Smooth muscle cell (in vitro differentiated cells): Measurements from ENCODE around the gene LGALS3BP. TPM values are rescaled to one million over a fixed set of nuclear protein-coding genes. Genes with fewer than 3 reads are reported as not detected.

Experiments used
- DNase-seq: peaks from one replicate; lab custom pipeline; 2025; ENCODE audit not compliant: unreplicated experiment; lab: John Stamatoyannopoulos, UW
- H2AFZ ChIP-seq: fragments of 200-600 bp; sonication (generic); 2 replicates; pipeline ENCODE4 v1.6.0; 2016; ENCODE audit warnings: antibody characterized with exemption, low read depth, mild to moderate bottlenecking
- H3F3A ChIP-seq: fragments of 200-600 bp; sonication (generic); 2 replicates; pipeline ENCODE4 v1.6.0; 2017; ENCODE audit warnings: antibody characterized with exemption, low read depth
- H3K27ac ChIP-seq: fragments of 200-600 bp; sonication (generic); 2 replicates; pipeline ENCODE4 v1.5.1; 2016; ENCODE audit warnings: low read depth, mild to moderate bottlenecking
- H3K27me3 ChIP-seq: fragments of 200-600 bp; sonication (generic); 2 replicates; pipeline ENCODE4 v1.6.1; 2016; ENCODE audit warnings: low read depth, mild to moderate bottlenecking
- H3K36me3 ChIP-seq: fragments of 200-600 bp; sonication (generic); 2 replicates; pipeline ENCODE4 v1.5.1; 2016; ENCODE audit warnings: low read depth
- H3K4me1 ChIP-seq: fragments of 200-600 bp; sonication (generic); 2 replicates; pipeline ENCODE4 v1.5.1; 2016; ENCODE audit warnings: low read depth
- H3K4me2 ChIP-seq: fragments of 200-600 bp; sonication (generic); 2 replicates; pipeline ENCODE4 v1.6.0; 2016; ENCODE audit warnings: mild to moderate bottlenecking
- H3K4me3 ChIP-seq: fragments of 200-600 bp; sonication (generic); 2 replicates; pipeline ENCODE4 v1.5.1; 2016; ENCODE audit warnings: mild to moderate bottlenecking
- H3K79me2 ChIP-seq: fragments of 200-600 bp; sonication (generic); 2 replicates; pipeline ENCODE4 v1.6.0; 2016; ENCODE audit warnings: low read depth, mild to moderate bottlenecking
- H3K9ac ChIP-seq: fragments of 200-600 bp; sonication (generic); 2 replicates; pipeline ENCODE4 v1.6.0; 2016; ENCODE audit warnings: low read depth
- H3K9me3 ChIP-seq: fragments of 200-600 bp; sonication (generic); replicated peaks from 2 replicates; pipeline ENCODE4 v1.5.1; 2016; ENCODE audit warnings: low read depth
- H4K20me1 ChIP-seq: fragments of 200-600 bp; sonication (generic); 2 replicates; pipeline ENCODE4 v1.6.0; 2016; ENCODE audit warnings: low read depth
- WGBS: methylation state at CpG from one replicate; pipeline ENCODE4 v1.1.7; 2016; ENCODE audit warnings: low lambda C conversion rate; 5-methylcytosine and 5-hydroxymethylcytosine counted together
- polyA plus RNA-seq: library from polyadenylated mRNA; unstranded; fragments of >200 nt; fragmentation: Nextera tagmentation; extraction: Ambion mirVana; gene quantifications from 2 replicates; pipeline ENCODE4 v1.2.1, GENCODE V29; 2016
- total RNA-seq: library from RNA; depleted of rRNA; stranded (reverse); fragments of >200 nt; gene quantifications from 2 replicates; pipeline ENCODE4 v1.2.3, GENCODE V29; 2014
- TF ChIP-seq, protein P1 (sequence below): fragments of 200-600 bp; sonication (generic); IDR thresholded peaks from 2 replicates; pipeline ENCODE4 v1.5.1; 2017; ENCODE audit warnings: borderline replicate concordance, mild to moderate bottlenecking, antibody characterized with exemption; ENCODE audit not compliant: insufficient read depth, poor library complexity, severe bottlenecking

LGALS3BP gene
- total and polyA plus RNA-seq, 2 experiments from 2014 or later = 66.5 to 151 TPM

DNA sequence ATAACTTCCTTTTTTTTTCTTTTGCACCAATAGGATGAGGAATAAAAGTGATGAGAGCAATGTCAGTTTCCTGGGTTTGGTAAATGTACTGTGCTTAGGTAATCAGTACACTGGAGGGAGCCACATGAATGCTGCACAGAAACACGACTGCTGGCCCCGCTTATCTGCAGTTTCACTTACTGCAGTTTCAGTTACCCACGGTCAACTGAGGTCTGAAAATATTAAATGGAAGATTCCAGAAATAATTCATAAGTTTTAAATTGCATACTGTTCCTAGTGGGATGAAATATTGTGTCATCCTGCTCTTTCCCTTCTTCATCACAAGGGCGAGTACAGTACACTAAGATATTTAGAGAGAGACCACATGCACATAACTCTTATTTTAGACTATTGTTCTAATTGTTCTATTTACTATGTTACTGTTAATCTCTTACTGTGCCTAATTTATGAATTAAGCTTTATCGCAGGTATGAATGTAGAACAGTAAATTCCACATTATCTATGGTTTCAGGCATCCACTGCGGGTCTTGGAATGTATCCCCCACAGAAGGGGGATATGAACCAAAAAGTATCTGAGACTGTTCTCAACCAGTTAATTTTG lies 6.4 kb upstream of the LGALS3BP start:
- WGBS = 70% methylated on average over 6 of the region's 6 CpGs
- Histone ChIP-seq H3K4me3 (peak overlapping the region; percentile 35), H3K9ac (no peak overlapping the region)

DNA sequence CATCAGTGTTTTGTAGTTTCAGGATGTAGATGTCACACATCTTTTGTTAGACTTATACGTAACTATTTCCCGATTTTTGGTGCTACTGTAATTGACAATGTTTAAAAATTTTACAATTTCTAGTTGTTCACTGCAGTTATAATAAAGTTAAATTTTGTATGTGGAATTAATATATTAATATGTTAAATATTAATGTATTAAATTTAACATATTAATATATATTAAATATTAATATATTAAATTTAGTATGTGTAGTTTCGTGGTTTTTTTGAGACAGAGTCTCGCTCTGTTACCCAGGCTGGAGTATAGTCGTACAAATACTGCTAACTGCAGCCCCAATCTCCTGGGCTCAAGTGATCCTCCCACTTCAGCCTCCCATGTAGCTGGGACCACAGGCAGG lies 5.7 kb upstream of the LGALS3BP start:
- H4K20me1 ChIP-seq = no peaks in the 10 kb centered on the region
- H2AFZ ChIP-seq = no peak overlapping the region
- TF ChIP-seq, protein P1, sequence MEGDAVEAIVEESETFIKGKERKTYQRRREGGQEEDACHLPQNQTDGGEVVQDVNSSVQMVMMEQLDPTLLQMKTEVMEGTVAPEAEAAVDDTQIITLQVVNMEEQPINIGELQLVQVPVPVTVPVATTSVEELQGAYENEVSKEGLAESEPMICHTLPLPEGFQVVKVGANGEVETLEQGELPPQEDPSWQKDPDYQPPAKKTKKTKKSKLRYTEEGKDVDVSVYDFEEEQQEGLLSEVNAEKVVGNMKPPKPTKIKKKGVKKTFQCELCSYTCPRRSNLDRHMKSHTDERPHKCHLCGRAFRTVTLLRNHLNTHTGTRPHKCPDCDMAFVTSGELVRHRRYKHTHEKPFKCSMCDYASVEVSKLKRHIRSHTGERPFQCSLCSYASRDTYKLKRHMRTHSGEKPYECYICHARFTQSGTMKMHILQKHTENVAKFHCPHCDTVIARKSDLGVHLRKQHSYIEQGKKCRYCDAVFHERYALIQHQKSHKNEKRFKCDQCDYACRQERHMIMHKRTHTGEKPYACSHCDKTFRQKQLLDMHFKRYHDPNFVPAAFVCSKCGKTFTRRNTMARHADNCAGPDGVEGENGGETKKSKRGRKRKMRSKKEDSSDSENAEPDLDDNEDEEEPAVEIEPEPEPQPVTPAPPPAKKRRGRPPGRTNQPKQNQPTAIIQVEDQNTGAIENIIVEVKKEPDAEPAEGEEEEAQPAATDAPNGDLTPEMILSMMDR = no peak
- H3K36me3 ChIP-seq = no peaks in the 10 kb centered on the region
- H3K9me3 ChIP-seq = no peaks in the 10 kb centered on the region
- DNase-seq = no peak
- H3K4me1 ChIP-seq = no peaks in the 10 kb centered on the region
- no peaks in the 10 kb centered on the region for H3K27me3 ChIP-seq
- WGBS = 87% methylated on average over 5 of the region's 5 CpGs
- H3K4me2 ChIP-seq = peak overlapping the region; percentile 80
- H3K4me3 ChIP-seq = no peak overlapping the region
- no peaks in the 10 kb centered on the region for H3F3A ChIP-seq
- H3K79me2 ChIP-seq = no peaks in the 10 kb centered on the region
- no peak overlapping the region for H3K9ac ChIP-seq
- no peak overlapping the region for H3K27ac ChIP-seq

More for the DNA sequence above, 6.4 kb upstream of the LGALS3BP start:
- Histone ChIP-seq H3K79me2 (no peaks in the 10 kb centered on the region), H3F3A (no peaks in the 10 kb centered on the region), H3K27me3 (no peaks in the 10 kb centered on the region), H3K9me3 (no peaks in the 10 kb centered on the region), H3K36me3 (no peaks in the 10 kb centered on the region), H3K4me2 (peak overlapping the region; percentile 80), H4K20me1 (no peaks in the 10 kb centered on the region), H3K4me1 (no peaks in the 10 kb centered on the region), H3K27ac (peak overlapping the region; percentile 70), H2AFZ (no peak overlapping the region)
- TF ChIP-seq, protein P1 = no peak
- DNase-seq = no peak

DNA sequence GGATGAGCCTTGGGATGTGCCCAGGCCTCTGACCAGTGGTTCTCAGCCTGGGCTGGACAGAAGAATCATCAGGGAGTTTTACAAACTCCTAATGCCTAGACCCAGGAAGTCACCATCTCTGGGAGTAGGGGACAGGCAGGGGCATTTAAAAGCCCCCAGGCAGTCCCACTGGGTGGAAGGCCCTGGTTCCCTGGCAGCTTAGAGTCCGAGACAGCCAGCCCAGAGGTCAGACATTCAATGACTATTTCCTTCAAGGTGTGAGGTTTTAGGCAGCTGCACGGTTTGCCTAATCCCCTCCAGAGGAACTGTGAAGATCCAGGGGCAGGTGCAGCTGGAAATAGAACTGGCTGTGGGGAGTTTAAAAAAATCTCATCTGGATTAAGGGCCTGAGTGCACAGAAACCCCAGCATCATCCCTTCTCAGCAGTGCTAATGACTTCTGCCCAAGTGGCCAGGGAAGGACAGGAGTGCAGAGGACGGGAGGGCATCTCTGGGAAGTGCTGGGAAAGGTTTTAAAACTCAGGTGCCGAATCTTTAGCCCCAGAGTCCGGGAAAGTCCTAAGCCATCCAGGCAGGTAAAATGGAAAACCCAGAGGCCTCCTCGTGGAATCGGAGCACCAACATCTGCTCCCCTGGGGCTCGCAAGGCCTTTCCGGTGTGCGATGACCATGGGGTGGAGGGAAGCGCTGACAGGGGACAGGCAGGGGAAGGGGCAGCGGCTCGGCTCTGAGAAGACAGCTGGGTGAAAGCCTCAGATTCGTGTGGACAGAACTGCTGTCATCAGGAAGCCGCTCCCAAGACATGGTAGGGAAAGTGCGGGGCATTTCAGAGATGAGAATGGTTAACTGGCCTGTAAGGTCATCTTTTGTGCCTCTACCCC lies 1.5 kb upstream of the LGALS3BP start:
- no peaks in the 10 kb centered on the region for H3K27me3 ChIP-seq
- H3K36me3 ChIP-seq = no peaks in the 10 kb centered on the region
- H3F3A ChIP-seq = no peaks in the 10 kb centered on the region
- H3K27ac ChIP-seq = no peak overlapping the region
- no peak overlapping the region for H2AFZ ChIP-seq
- TF ChIP-seq, protein P1 = no peak
- no peak overlapping the region for H3K4me3 ChIP-seq
- H3K9ac ChIP-seq = no peak overlapping the region
- no peaks in the 10 kb centered on the region for H3K9me3 ChIP-seq
- H3K4me1 ChIP-seq = peaks cover 7% of the 10 kb centered on the region
- no peaks in the 10 kb centered on the region for H4K20me1 ChIP-seq
- H3K79me2 ChIP-seq = no peaks in the 10 kb centered on the region
- WGBS = 88% methylated on average over 16 of the region's 16 CpGs
- DNase-seq = no peak
- H3K4me2 ChIP-seq = no peak overlapping the region
